AG10803 (cell line): ENCODE data around the gene PALD1.

ENCODE experiments used
- DNase-seq: peaks from one replicate; pipeline ENCODE4 v3.0.0; 2010; ENCODE audit warnings: low read depth
- H3K4me3 ChIP-seq: 2 replicates; pipeline ENCODE4 v1.5.1; 2011; ENCODE audit warnings: mild to moderate bottlenecking, low read length, control low read depth
- CTCF ChIP-seq: conservative IDR thresholded peaks from 2 replicates; pipeline ENCODE4 v1.5.1; 2011; ENCODE audit warnings: mild to moderate bottlenecking, low read length, control low read depth, inconsistent platforms

The PALD1 gene

GRCh38 chr10:70515035-70515667, 36.6 kb downstream of the PALD1 start:
- TF ChIP-seq CTCF: no peak
- no peak for DNase-seq
- H3K4me3 ChIP-seq: no peak overlapping the region

- DNase-seq: no peak
- no peak for TF ChIP-seq CTCF
- H3K4me3 ChIP-seq: no peak overlapping the region
These were observed 40.1 kb downstream of the PALD1 start for GRCh38 chr10:70518695-70519094.

GRCh38 chr10:70523057-70523456, 44.5 kb downstream of the PALD1 start:
- no peak overlapping the region for H3K4me3 ChIP-seq
- no peak for TF ChIP-seq CTCF
- DNase-seq: no peak

- H3K4me3 ChIP-seq: no peak overlapping the region
- no peak for TF ChIP-seq CTCF
- no peak for DNase-seq
These were observed 45.0 kb downstream of the PALD1 start for GRCh38 chr10:70523549-70523948.

- H3K4me3 ChIP-seq: no peak overlapping the region
- no peak for DNase-seq
- no peak for TF ChIP-seq CTCF
These were observed 49.7 kb downstream of the PALD1 start for GRCh38 chr10:70528314-70528713.

GRCh38 chr10:70528741-70529362, 50.3 kb downstream of the PALD1 start:
- no peak for TF ChIP-seq CTCF
- DNase-seq: peak; percentile 43
- H3K4me3 ChIP-seq: no peak overlapping the region

- H3K4me3 ChIP-seq: no peak overlapping the region
- TF ChIP-seq CTCF: no peak
- DNase-seq: no peak
These were observed 51.3 kb downstream of the PALD1 start for GRCh38 chr10:70529848-70530247.
